Stimulated activated CD8-positive, alpha-beta memory T cell treated with anti-CD3 and anti-CD28 coated beads, Interleukin-15, amount 100 ng/mL, for 48 hours (primary cell): Measurements from ENCODE around the gene LOXL3.
"Not testable (repeated sequence)": the region's sequence is repeated elsewhere in the genome, so short reads cannot be mapped to it uniquely, and the experiment has no call there.

ENCODE experiments used
- DNase-seq, 2 donors: peaks; one replicate each; pipeline ENCODE4 v3.0.0-alpha.2; 2020; ENCODE audit warnings: low read depth in 2 of 2

The LOXL3 gene

DNA sequence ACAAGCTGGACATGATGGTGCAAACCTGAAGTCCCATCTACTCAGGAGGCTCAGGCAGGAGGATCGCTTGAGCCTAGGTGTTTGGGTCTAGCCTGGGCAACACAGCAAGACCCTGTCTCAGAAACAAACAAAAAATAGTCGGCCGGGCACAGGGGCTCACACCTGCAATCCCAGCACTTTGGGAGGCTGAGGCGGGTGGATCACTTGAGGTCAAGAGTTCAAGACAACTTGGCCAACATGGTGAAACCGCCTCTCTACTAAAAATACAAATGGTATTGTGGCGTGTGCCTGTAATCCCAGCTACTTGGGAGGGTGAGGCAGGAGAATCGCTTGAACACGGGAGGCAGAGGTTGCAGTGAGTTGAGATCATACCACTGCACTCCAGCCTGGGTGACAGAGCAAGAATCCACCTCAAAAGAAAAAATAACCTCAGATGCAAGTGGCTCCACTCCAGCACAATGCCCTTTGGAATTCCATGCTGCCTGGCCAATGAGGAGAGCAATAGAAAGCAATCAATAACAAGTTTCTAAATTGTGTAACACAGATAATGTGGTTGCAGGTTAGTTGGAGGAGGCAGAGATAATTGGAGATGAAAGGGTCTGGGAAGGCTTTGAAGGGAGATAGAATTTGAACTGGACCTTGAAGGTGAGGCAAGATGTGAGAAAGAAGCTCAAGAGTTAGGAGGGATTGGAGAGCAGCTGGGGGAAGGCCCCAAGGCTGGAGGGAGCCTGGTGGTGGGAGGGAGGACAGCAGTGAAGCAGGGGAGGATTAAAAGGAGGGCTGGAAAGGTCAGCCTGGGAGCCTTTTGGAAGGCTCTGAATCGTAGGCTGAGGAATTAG is 64.9 kb downstream of the LOXL3 start:
- DNase-seq = no peak

DNA sequence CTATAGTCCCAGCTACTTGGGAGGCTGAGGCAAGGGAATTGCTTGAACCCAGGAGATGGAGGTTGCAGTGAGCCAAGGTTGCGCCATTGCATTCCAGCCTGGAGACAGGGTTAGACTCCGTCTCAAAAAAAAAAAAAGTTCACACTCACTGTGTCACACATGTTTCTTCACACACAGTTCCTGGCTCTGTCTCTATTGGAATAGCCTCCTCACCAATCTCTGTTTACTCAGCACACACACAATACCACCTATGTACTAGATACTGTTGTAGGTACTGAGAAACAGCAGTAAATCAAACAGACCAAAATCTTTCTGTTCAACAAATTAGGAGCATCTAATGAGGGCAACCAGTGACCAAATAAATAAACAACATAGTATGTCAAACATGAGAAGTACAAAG is 67.6 kb downstream of the LOXL3 start:
- DNase-seq = no peak

DNA sequence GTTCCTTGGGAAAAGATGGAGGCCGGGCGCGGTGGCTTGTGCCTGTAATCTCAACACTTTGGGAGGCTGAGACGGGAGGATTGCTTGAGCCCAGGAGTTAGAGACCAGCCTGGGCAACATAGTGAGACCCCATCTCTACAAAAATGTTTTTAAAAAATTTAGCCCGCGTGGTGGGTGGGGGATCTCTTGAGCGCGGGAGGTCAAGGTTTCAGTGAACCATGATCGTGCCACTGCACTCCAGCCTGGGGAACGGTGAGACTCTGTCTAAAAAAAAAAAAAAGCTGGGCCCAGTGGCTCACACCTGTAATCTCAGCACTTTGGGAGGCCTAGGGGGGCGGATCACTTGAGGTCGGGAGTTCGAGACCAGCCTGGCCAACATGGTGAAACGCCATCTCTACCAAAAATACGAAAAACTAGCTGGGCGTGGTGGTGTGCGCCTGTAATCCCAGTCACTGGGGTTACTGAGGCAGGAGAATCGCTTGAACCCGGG is 70.0 kb downstream of the LOXL3 start:
- not testable (repeated sequence) for DNase-seq

GRCh38 chr2:74482801-74483674 is 70.7 kb downstream of the LOXL3 start, which contains the start of the genes CCDC142 and TTC31:
Gene CCDC142, minus strand, starts transcription at chr2:74482998. Its CDS starts 161 bp downstream, at chr2:74482837.
Gene TTC31, plus strand, starts transcription at chr2:74483081. Its CDS starts 15 bp downstream, at chr2:74483096.
- DNase-seq = peak; percentile 86 to 87
